GM21619 (cell line): ENCODE measurements around the gene STK32B.

Experiments used
- ATAC-seq: cut with Tn5 transposase; IDR thresholded peaks from one replicate; pipeline ENCODE4 v1.9.1; 2021; ENCODE audit not compliant: unreplicated experiment

The STK32B gene

DNA sequence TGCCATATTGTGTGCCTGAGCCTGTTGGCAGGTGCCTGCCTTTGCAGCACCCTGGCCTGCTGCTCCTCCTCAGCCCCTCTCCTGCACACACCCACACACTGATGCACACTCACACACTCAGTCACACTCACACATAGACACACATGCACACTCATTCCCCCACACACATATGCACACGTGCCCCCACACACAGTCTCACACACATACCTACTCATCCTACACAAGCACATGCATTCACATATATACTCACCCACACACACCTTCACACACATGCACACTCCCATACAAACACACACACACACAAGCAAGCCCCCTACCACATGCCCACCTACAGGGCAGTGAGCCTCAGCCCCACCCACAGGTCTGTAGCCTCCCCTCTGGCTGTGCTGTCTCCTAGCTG is 412.1 kb downstream of the STK32B start:
- no peak for ATAC-seq

DNA sequence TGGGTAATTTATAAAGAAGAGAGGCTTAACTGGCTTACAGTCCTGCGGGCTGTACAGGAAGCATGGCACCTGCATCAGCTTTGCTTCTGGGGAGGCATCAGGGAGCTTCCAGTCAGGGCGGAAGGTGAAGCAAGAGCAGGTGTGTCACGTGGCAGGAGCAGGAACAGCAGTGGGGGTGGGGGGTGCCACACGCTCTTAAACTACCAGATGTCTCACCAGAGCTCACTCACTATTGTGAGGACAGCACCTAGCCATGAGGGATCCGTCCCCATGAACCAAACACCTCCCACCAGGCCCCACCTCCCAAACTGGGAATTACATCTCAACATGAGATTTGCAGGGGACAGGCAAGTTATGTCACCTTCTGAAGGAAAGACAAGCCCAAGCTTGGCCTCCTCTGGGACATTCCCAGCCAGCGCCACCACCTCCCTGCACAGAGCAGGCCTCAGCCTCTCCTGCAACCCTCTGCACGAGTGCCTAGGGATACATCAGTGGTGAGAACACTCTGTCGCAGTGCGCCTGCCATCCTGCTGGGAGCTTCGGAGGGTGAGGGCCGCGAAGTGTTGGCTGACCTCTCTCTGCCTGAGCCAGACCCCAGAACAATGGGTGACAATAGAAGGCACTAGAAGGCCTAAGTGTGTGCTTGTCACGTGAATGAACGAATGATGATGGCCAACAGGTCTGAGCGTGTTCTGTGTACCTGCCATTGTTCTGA is 412.8 kb downstream of the STK32B start:
- no peak for ATAC-seq

DNA sequence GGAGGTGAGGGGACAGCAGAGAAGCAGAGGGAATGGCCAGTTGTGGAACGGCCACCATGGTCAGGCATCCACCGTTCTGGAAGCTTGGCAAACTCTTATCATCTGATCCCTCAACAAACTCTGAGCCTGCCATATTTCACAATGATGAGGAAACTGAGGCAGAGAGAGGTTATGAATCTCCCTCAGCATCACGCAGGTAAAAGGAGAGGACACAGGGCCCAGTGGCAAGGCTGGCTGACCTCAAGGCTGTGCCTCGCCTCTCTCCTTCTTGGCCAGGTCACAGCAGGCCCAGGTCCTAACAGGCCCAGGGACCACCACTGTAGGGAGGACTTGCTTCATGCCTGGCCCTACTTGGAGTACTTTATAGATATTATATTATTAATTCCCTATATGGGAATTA is 414.2 kb downstream of the STK32B start:
- no peak for ATAC-seq

DNA sequence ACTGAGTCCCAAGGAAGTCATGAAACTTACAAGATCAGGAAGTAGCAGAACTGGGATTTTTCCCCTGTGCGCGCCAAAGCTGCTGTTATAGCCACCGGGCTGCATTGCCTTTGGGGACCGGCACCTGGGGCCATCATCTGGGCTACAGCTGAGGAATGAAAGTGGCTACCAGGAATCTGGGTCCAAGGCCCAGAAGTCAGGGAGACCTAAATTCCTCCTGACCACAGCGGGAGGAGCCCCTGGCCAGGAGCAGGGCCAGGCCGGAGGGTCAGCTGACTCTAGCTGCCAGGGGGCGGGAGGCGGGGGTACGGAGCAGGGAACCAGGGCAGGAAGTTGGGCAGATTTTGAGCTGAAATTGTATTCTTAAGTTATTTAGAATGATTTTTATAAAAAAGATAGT is 414.7 kb downstream of the STK32B start:
- no peak for ATAC-seq

DNA sequence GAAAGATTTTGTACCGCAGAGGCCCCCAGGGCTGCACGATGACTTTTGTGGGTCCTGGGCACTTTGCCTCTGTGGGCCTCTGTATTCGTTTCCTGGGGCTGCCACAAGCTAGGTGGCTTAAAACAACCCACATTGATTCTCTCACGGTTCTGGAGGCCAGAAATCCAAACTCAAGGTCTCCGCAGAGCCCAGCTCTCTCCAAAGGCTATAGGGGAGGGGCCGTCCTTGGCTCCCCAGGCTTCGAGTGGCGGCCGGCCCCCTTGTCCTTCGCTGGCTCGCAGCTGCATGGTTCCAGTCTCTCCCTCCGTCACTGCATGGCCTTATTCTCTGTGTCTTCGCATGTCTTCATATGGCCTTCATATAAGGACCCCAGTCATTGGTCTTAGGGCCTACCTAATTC is 415.8 kb downstream of the STK32B start:
- no peak for ATAC-seq

DNA sequence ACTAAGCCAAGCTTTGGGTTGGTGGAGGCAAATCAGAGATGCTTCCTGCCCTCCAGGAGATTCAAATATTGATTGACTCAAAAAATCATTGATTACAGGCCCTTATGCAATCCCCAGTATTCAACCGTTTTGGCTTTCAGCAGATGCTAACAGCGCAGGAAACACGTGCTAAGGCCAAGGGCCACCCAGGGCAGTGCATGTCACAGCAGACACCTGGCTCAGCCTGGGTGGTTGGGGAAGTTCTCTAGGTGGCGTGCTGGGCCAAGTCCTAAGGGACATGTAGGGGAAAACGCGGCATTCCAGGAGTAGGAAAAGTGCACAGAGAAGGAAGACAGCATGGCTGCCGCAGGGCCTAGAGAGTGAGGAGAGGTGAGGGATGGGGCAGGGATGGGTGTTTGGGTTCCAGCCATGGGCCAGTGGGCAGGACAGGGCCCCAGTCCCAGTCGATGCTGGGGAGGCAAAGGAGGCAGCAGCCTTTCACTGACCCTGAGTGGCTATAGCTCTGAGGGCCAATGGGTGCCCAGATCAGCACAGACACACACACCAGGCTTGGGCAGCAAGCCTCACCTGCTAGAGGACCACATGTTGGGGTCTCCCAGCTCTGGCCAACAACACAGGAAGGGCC is 418.0 kb downstream of the STK32B start:
- ATAC-seq: no peak

DNA sequence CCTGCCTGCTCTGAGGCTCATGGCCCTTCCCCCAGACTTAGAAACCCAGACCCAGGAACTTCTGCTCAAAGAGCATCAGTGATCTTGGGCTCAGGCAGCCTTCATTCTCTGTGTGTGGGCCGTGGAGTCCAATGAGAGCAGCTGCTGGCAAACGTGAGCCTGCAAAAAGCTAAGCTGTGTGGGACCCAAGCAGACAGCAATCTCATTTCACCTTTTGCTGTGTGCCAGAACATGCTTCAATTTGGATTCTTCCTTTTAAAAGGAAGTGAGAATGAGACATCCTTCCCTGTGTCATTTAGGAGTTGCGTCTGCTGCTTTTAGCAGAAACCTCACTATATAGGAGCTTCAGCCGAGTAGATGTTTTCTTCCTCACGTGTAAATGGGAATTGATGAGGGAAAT is 418.6 kb downstream of the STK32B start:
- ATAC-seq: no peak

DNA sequence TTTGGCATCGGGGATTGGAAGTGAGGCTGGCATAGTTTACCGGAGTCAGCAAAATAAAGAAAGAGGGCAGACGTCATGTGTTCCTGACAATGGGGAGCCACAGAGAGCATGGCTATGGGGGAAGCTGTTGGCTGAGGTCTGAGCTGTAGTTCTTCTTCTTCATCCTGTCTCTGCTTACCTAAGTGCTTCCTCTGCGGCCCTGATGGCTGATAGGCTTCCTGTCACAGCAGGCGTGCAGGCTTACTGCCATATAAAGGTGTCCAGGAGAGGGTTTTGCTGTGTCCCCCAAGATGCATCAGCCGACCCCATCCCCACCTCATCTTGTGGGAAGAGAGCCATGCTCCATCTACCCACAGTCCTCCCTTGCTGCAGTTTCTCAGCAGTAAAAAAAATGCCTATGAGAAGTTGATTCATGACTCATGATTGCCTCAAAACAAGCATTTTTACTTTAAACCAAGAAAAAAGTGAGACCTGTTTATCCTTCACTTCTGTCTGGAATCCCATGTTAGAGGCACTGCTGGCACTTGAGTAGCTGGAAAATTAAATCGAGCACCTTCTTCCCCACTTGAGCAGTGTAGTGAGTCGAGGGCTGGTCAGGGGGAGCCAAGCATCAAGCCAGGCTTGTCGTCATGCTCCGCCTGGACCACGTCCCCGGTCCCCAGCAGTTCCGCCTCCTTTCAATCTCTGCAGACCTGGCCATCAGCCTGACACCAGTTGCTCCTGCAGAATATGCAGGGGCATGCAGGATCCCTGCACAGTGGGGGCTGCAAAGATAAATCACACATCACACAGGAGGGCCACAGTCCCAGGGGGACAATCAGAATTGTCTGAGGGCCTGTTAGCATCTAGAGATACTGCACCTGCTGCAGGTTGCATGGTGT is 419.3 kb downstream of the STK32B start:
- no peak for ATAC-seq

DNA sequence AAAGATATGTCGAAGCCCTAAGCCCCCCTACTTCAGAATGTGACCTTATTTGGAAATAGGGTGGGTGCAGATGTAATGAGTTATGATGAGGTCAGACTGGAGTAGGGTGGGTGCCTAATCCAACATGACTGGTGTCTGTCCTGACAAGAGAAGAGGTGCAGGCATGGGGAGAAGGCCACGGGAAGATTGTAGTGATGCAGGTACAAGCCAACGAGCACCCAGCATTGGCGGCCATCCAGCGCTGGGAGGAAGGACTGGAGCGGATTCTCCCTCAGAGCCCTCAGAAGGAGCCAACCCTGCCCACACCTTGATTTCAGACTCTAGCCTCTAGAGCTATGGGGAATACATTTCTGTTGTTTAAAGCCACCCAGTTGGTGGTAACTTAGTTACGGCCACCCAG is 419.9 kb downstream of the STK32B start:
- ATAC-seq: no peak

DNA sequence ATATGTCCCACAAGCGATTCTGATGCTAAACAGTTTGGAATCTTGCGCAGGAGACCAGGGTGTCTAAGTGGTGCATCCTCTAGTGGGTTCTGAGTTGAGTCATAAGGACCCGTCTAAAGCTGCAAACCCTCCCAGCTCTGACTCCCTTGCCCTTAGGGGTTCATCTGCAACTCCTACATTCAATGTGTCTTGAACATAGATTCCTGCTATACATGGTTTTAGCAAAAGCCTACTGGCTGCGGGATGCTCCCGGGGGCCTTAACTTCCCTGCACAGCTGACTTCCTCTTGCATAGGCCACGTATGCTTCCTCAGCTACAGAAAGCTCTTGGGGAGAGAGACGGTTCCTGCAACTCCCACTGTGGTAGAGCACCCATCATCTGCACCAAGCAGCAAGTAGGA is 420.4 kb downstream of the STK32B start:
- ATAC-seq: no peak

DNA sequence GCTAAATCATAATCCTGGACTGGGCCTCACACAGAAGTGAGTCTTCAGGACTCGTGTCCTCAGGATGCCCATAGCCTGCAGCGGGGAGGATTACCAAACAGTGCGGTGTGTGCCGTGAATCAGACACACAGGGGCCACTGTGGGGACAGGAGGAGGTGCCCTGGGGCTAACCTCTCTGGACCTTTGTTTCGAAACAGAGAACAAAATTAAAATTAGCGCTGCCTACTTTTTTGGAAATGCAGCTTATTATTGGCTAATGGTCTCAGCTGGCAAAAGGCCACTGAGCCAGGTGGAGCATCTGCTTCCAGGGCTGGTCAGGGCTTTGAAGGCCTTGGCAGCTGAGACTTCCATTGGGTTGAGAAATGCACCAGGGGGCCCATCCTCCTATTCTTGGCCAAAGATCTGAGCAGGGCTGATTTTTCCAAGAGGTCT is 420.9 kb downstream of the STK32B start:
- no peak for ATAC-seq

DNA sequence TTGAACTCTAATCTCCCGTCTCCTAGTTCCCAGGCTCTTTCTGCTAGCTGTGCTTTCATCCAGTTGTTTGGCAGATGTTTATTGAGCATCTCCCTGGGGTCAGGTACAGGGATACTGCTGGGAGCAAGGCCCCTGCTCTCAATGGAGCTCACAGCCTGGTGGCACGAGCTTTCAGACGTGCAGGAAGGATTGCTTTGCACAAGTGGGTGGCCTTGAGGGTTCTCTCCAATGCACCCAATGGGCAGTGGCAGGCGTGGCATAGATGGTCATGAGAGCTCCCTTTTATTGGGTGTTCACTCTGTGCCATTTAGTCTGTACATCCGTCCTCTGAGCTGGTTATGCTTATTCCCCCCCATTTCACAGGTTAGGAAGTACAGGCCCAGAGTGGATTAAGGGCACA is 421.8 kb downstream of the STK32B start:
- ATAC-seq: no peak

DNA sequence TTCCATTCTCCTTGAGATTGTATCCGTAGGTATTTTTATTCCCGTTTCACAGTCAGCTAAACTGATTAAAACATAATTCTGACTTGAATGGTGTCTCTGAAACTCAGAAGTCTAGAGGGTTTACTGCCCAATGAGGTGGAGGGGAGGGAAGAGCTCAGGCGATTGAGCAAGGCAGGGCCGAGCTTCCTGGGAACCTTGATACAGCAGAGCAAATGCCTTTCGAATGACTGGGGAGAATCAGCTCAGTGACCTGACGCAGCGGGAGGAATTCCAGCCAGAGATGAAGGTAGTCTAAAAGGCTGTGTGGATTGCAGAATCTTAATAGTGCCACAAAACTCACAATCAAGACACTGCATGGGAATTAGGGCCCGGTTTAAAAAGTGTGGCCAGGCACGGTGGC is 423.5 kb downstream of the STK32B start:
- no peak for ATAC-seq

DNA sequence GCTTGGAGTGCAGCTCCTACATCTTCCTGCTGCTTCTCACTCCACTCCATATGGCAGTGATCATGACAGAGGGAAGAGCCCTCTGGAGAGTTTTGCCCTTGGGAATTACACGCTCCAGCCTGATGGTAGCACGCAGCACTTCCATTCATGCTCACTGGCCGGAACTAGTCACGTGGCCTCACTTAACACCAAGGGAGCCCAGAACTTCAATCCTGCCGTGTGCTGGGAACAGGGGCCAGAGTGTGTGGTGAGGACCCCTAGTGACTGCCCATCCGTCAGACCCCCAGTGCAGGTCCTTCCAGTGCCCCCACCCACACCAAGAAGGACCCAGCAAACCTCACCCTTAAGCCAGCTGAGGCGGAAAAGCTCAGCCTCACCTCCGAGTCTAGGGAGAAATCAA is 426.3 kb downstream of the STK32B start:
- no peak for ATAC-seq

DNA sequence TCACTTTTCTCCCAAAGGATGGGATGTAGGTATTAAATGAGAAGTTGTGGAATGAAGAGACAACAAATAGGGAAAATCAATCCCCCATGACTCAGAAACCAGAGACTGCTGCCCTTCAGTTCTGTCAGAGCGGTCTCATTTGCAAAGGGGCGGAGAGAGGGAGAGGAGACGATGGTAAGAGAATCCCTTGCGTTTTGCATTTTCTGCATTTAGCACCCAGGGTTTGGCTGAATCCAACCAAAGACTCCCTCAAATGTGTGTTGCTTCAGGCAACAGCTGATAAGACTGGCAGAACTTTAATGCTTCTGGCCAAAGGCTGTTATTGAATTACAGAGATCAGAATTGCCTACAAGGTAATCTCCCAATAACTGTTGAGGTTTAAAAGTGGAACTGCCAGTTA is 426.9 kb downstream of the STK32B start:
- no peak for ATAC-seq

DNA sequence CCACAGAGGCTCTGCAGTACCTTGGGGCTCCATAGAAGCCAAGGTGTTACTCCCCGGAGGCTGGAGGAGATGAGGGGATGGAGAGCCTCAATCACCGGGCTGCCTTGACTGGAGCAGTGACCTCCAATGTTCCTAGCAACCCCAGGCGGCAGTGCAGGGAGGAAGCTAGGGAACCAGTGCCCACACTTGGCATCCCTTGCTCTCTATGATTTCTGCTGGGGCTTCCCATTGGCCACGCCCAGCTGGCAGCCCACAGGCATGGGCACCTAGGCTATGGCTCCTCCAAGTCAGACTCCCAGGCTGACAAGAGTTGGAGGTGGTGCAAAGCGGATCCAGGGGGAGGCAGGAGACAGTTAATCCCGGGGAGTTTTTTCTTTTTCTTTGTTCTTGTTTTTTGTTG is 427.4 kb downstream of the STK32B start:
- ATAC-seq: no peak

DNA sequence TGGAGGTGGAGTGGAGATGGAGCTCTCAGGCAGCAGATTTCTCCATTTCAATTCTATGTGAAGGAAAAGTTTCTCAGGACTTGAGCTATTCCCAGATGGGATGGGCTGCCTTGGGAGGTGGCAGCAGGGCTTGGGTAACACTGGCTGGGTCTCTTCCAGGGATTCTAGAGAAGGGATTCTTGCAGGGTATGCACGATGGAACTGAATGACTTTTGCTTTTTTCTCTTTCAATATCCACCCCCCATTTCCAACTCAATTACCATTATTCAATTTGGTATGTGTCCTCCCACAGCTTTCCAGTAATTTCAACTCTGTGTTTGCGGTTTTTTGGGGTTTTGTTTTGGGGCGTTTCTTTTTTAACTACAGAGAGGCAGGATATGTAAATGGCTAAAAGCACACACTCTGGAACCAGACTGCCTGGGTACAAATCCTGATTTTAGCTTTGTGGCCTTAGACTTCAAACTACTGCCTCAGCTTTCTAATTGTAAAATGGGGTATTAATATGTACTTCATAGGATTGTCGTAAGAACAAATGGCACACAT is 428.3 kb downstream of the STK32B start:
- no peak for ATAC-seq

DNA sequence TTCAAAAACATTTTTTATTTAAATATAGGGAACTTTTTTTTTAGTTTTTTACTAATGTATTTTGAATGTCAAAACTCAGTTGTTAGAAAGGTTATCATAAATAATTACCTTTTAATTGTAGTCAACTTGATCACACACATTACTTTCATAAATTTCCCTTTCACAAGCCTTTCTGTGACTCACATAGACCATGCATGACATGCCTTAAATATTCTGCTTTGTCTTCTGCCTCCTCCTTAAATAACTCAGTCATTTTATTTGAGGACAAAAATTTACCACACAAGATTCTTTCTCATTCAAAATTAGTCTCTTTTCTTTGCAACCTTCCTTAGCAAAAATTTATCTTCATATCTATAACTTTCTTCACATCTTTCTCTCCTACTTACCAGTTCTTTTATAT is 437.1 kb downstream of the STK32B start:
- no peak for ATAC-seq

DNA sequence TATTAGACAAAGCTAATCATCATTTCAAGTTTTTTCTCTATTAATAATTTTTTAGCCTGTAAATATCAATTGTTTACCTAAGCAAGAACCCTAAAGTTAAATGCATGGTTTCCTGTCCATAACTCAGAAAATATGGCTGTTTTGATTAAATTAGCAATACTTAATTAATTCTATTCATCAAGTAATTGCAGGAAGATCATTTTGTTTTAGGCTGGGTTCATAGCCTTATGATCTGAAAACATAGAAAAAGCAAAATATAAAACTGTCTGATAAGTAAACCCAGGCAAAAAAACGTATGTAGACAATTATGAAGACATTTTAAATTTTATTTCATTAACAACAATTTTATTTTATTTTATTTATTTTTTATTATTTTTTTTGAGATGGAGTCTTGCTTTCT is 438.0 kb downstream of the STK32B start:
- no peak for ATAC-seq

DNA sequence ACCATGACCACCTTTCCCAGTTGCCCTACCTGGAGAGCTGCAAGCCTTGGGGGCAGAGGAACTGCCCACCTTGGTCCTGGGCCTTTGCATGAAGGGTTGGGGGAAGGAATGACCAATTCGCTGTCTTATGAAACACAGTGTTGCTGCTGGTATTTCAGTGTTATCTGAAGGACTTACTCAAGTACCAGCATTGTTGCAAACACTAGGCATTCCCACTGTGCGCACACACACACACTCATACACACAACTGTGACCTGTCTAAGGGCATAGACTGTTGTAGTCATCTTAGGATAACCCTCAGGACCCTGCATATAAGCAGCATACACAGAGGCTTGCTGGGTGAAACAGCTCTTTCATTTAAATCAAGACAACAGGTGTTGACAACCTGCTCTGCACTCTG is 446.2 kb downstream of the STK32B start:
- no peak for ATAC-seq

DNA sequence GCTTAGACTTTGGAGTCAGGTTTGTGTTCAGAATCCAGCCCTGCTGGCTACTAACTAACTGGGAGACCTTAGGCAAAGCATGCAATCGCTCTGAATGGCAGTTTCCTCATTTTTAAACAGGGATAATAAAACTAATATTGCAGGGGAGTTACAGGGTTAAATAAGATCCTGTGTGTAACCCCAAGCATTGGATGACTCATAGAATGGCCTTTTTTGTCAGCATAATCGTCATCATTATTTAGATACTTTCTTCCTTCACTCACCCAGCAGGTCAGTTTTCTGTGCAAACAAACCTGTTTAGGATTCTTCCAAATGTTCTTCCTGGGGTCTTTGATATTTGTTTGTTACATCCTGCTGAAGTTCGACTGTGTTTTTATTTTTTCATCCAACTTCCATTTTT is 448.9 kb downstream of the STK32B start:
- no peak for ATAC-seq
